KOPT-K1 (cell line): Measurements from ENCODE around the gene ADGRD1.

ENCODE experiments used
- H3K27ac ChIP-seq: fragments of 200-600 bp; sonication (generic); 2 replicates; pipeline ENCODE4 v1.5.1; 2016; ENCODE audit warnings: antibody characterized with exemption, mild to moderate bottlenecking, low read depth, low read length; ENCODE audit not compliant: poor library complexity, severe bottlenecking
- H3K36me3 ChIP-seq: fragments of 200-600 bp; sonication (generic); 2 replicates; pipeline ENCODE4 v1.5.1; 2017; ENCODE audit warnings: antibody characterized with exemption, mild to moderate bottlenecking, low read length, moderate library complexity; ENCODE audit not compliant: insufficient read depth
- H3K9me3 ChIP-seq: fragments of 200-600 bp; sonication (generic); 2 replicates; pipeline ENCODE4 v1.5.1; 2017; ENCODE audit warnings: antibody characterized with exemption, low read length, mild to moderate bottlenecking; ENCODE audit not compliant: insufficient read depth, poor library complexity, severe bottlenecking

Gene ADGRD1

GRCh38 chr12:131105736-131106348, 152.1 kb downstream of the ADGRD1 start:
- H3K9me3 ChIP-seq: no peaks in the 10 kb centered on the region
- no peaks in the 10 kb centered on the region for H3K36me3 ChIP-seq
- no peak overlapping the region for H3K27ac ChIP-seq

- no peaks in the 10 kb centered on the region for H3K36me3 ChIP-seq
- no peaks in the 10 kb centered on the region for H3K9me3 ChIP-seq
- no peak overlapping the region for H3K27ac ChIP-seq
Observed at GRCh38 chr12:131106349-131106941, 152.7 kb downstream of the ADGRD1 start.

- Histone ChIP-seq H3K27ac (no peak overlapping the region), H3K9me3 (no peaks in the 10 kb centered on the region), H3K36me3 (no peaks in the 10 kb centered on the region)
Observed at GRCh38 chr12:131108177-131108955, 154.7 kb downstream of the ADGRD1 start.

- Histone ChIP-seq H3K9me3 (no peaks in the 10 kb centered on the region), H3K27ac (no peak overlapping the region), H3K36me3 (no peaks in the 10 kb centered on the region)
Observed at GRCh38 chr12:131111446-131111845, 157.7 kb downstream of the ADGRD1 start.

GRCh38 chr12:131112021-131112420, 158.3 kb downstream of the ADGRD1 start:
- Histone ChIP-seq H3K27ac (no peak overlapping the region), H3K9me3 (no peaks in the 10 kb centered on the region), H3K36me3 (no peaks in the 10 kb centered on the region)

- H3K36me3 ChIP-seq: no peaks in the 10 kb centered on the region
- no peaks in the 10 kb centered on the region for H3K9me3 ChIP-seq
- H3K27ac ChIP-seq: no peak overlapping the region
Observed at GRCh38 chr12:131112700-131113290, 159.1 kb downstream of the ADGRD1 start.

GRCh38 chr12:131113568-131114270, 160.0 kb downstream of the ADGRD1 start:
- no peaks in the 10 kb centered on the region for H3K36me3 ChIP-seq
- no peaks in the 10 kb centered on the region for H3K9me3 ChIP-seq
- no peak overlapping the region for H3K27ac ChIP-seq

GRCh38 chr12:131114271-131114670, 160.6 kb downstream of the ADGRD1 start:
- no peaks in the 10 kb centered on the region for H3K9me3 ChIP-seq
- no peak overlapping the region for H3K27ac ChIP-seq
- no peaks in the 10 kb centered on the region for H3K36me3 ChIP-seq

- no peak overlapping the region for H3K27ac ChIP-seq
- no peaks in the 10 kb centered on the region for H3K9me3 ChIP-seq
- no peaks in the 10 kb centered on the region for H3K36me3 ChIP-seq
Observed at GRCh38 chr12:131114942-131115584, 161.4 kb downstream of the ADGRD1 start.

- no peak overlapping the region for H3K27ac ChIP-seq
- H3K9me3 ChIP-seq: no peaks in the 10 kb centered on the region
- no peaks in the 10 kb centered on the region for H3K36me3 ChIP-seq
Observed at GRCh38 chr12:131115766-131116467, 162.2 kb downstream of the ADGRD1 start.

- H3K9me3 ChIP-seq: no peaks in the 10 kb centered on the region
- no peaks in the 10 kb centered on the region for H3K36me3 ChIP-seq
- H3K27ac ChIP-seq: no peak overlapping the region
Observed at GRCh38 chr12:131116468-131117117, 162.9 kb downstream of the ADGRD1 start.

- H3K9me3 ChIP-seq: no peaks in the 10 kb centered on the region
- no peak overlapping the region for H3K27ac ChIP-seq
- no peaks in the 10 kb centered on the region for H3K36me3 ChIP-seq
Observed at GRCh38 chr12:131117438-131118245, 163.9 kb downstream of the ADGRD1 start.

- Histone ChIP-seq H3K36me3 (no peaks in the 10 kb centered on the region), H3K27ac (no peak overlapping the region), H3K9me3 (no peaks in the 10 kb centered on the region)
Observed at GRCh38 chr12:131118371-131118770, 164.7 kb downstream of the ADGRD1 start.
